ENCODE measurements around the gene TRIM29.

TRIM29 gene

GRCh38 chr11:120135838-120136237 lies 2.1 kb downstream of the TRIM29 start:
- no peak for DNase-seq

- no peak for DNase-seq
These were observed 3.0 kb downstream of the TRIM29 start for GRCh38 chr11:120134931-120135228.

- DNase-seq = no peak
These were observed 3.6 kb downstream of the TRIM29 start for GRCh38 chr11:120134106-120134930.

GRCh38 chr11:120133216-120134105 lies 4.5 kb downstream of the TRIM29 start:
- DNase-seq = no peak

GRCh38 chr11:120132645-120133185 lies 5.2 kb downstream of the TRIM29 start:
- no peak for DNase-seq

- no peak for DNase-seq
These were observed 5.8 kb downstream of the TRIM29 start for GRCh38 chr11:120131941-120132644.

- no peak for DNase-seq
These were observed 6.7 kb downstream of the TRIM29 start for GRCh38 chr11:120130991-120131760.

GRCh38 chr11:120130176-120130980 lies 7.5 kb downstream of the TRIM29 start:
- no peak for DNase-seq

GRCh38 chr11:120129570-120129969 lies 8.3 kb downstream of the TRIM29 start:
- no peak for DNase-seq

- no peak for DNase-seq
These were observed 9.4 kb downstream of the TRIM29 start for GRCh38 chr11:120128392-120129119.

- DNase-seq = no peak
These were observed 10.7 kb downstream of the TRIM29 start for GRCh38 chr11:120127236-120127635.

GRCh38 chr11:120126620-120127019 lies 11.3 kb downstream of the TRIM29 start:
- no peak for DNase-seq

GRCh38 chr11:120125509-120125908 lies 12.4 kb downstream of the TRIM29 start:
- no peak for DNase-seq

GRCh38 chr11:120125024-120125423 lies 12.9 kb downstream of the TRIM29 start:
- DNase-seq = no peak

- no peak for DNase-seq
These were observed 13.6 kb downstream of the TRIM29 start for GRCh38 chr11:120124355-120124754.

GRCh38 chr11:120123946-120124345 lies 14.0 kb downstream of the TRIM29 start:
- no peak for DNase-seq

GRCh38 chr11:120122924-120123683 lies 14.8 kb downstream of the TRIM29 start:
- no peak for DNase-seq

- no peak for DNase-seq
These were observed 15.9 kb downstream of the TRIM29 start for GRCh38 chr11:120121914-120122473.

- DNase-seq = no peak
These were observed 16.6 kb downstream of the TRIM29 start for GRCh38 chr11:120121336-120121735.
